C4-2B (cell line): ENCODE data around the gene APOA1.

ENCODE experiments used
- ZFX ChIP-seq: fragments of 450-650 bp; IDR thresholded peaks from 2 replicates; pipeline ENCODE4 v1.6.1; 2017
- TF ChIP-seq, protein P1 (sequence below): fragments of 450-650 bp; conservative IDR thresholded peaks from 2 replicates; pipeline ENCODE4 v1.5.1; 2017; ENCODE audit warnings: mild to moderate bottlenecking

- TF ChIP-seq, protein P1, sequence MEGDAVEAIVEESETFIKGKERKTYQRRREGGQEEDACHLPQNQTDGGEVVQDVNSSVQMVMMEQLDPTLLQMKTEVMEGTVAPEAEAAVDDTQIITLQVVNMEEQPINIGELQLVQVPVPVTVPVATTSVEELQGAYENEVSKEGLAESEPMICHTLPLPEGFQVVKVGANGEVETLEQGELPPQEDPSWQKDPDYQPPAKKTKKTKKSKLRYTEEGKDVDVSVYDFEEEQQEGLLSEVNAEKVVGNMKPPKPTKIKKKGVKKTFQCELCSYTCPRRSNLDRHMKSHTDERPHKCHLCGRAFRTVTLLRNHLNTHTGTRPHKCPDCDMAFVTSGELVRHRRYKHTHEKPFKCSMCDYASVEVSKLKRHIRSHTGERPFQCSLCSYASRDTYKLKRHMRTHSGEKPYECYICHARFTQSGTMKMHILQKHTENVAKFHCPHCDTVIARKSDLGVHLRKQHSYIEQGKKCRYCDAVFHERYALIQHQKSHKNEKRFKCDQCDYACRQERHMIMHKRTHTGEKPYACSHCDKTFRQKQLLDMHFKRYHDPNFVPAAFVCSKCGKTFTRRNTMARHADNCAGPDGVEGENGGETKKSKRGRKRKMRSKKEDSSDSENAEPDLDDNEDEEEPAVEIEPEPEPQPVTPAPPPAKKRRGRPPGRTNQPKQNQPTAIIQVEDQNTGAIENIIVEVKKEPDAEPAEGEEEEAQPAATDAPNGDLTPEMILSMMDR = no peak
- no peak for TF ChIP-seq ZFX
These were observed 25.3 kb downstream of the APOA1 start for GRCh38 chr11:116812109-116812508.
